Muscle layer of colon (tissue), 2 donors: ENCODE results near the gene ZNF385B.
"Not testable (repeated sequence)": the region's sequence is repeated elsewhere in the genome, so short reads cannot be mapped to it uniquely, and the experiment has no call there.

ENCODE experiments used
- H3K27ac ChIP-seq: one replicate; pipeline ENCODE4 v1.7.0; 2013; ENCODE audit warnings: low read depth, mild to moderate bottlenecking, low read length, moderate library complexity
- H3K27me3 ChIP-seq, 2 donors: one replicate each; pipeline ENCODE4 v1.7.0; 2013; ENCODE audit warnings: low read length in 2 of 2, mild to moderate bottlenecking in 2 of 2; ENCODE audit not compliant: insufficient read depth in 2 of 2, control insufficient read depth in 1 of 2
- H3K36me3 ChIP-seq: one replicate; pipeline ENCODE4 v1.7.0; 2013; ENCODE audit warnings: mild to moderate bottlenecking, low read length; ENCODE audit not compliant: insufficient read depth
- H3K4me1 ChIP-seq: one replicate; pipeline ENCODE4 v1.7.0; 2013; ENCODE audit warnings: mild to moderate bottlenecking, low read length; ENCODE audit not compliant: insufficient read depth
- H3K4me3 ChIP-seq, 2 donors: one replicate each; pipeline ENCODE4 v1.7.0; 2013; ENCODE audit warnings: low read length in 2 of 2, low read depth in 1 of 2, mild to moderate bottlenecking in 1 of 2, moderate library complexity in 1 of 2
- H3K9ac ChIP-seq: one replicate; pipeline ENCODE4 v1.7.0; 2013; ENCODE audit warnings: low read length
- H3K9me3 ChIP-seq: one replicate; pipeline ENCODE4 v1.7.0; 2013; ENCODE audit warnings: mild to moderate bottlenecking, low read length
- donor health status: abdominal sarcoma.
- donor health status: Adenocarcinoma of cecum.

The ZNF385B gene

DNA sequence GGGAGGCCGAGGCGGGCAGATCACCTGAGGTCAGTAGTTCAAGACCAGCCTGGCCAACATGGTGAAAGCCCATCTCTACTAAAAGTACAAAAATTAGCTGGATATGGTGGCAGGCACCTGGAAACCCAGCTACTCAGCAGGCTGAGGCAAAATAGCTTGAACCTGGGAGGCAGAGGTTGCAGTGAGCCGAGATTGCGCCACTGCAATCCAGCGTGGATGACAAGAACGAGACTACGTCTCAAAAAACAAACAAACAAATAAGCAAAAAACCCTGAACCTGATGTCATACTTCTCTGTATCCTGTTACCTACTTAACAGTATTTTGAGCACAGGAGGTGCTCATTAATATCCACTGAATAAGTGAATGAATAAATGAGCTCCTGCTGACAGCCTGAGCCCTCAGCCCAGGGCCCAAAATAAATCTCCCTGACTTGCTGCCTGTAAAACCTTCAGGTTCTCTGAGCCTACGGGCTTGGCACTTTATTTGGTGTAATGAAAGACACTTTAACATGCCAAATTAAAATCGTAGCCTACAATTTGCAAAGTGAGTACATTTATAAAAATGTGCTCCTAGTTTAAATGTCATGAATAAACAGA lies 215.1 kb downstream of the ZNF385B start:
- Histone ChIP-seq H3K9ac (no peak overlapping the region), H3K4me3 (no peak overlapping the region), H3K9me3 (no peaks in the 10 kb centered on the region), H3K27ac (no peak overlapping the region), H3K4me1 (no peaks in the 10 kb centered on the region), H3K36me3 (no peaks in the 10 kb centered on the region), H3K27me3 (no peaks in the 10 kb centered on the region)

GRCh38 chr2:179645047-179645446 lies 216.4 kb downstream of the ZNF385B start:
- H3K9ac ChIP-seq = no peak overlapping the region

GRCh38 chr2:179642462-179642861 lies 218.9 kb downstream of the ZNF385B start:
- H3K27me3 ChIP-seq = no peaks in the 10 kb centered on the region
- no peaks in the 10 kb centered on the region for H3K36me3 ChIP-seq
- H3K4me1 ChIP-seq = no peaks in the 10 kb centered on the region
- H3K4me3 ChIP-seq = no peak overlapping the region
- H3K9me3 ChIP-seq = no peaks in the 10 kb centered on the region
- no peak overlapping the region for H3K9ac ChIP-seq
- no peak overlapping the region for H3K27ac ChIP-seq

More at GRCh38 chr2:179645047-179645446, 216.4 kb downstream of the ZNF385B start:
- Histone ChIP-seq H3K9me3 (no peaks in the 10 kb centered on the region), H3K27ac (no peak overlapping the region), H3K4me3 (no peak overlapping the region), H3K4me1 (no peaks in the 10 kb centered on the region), H3K27me3 (no peaks in the 10 kb centered on the region), H3K36me3 (no peaks in the 10 kb centered on the region)

GRCh38 chr2:179636995-179637394 lies 224.4 kb downstream of the ZNF385B start:
- Histone ChIP-seq H3K9me3 (no peaks in the 10 kb centered on the region), H3K27me3 (no peaks in the 10 kb centered on the region)

GRCh38 chr2:179636100-179636980 lies 225.1 kb downstream of the ZNF385B start:
- H3K4me3 ChIP-seq = no peak overlapping the region
- H3K36me3 ChIP-seq = no peaks in the 10 kb centered on the region
- H3K27ac ChIP-seq = no peak overlapping the region
- H3K4me1 ChIP-seq = peaks cover 4% of the 10 kb centered on the region
- no peaks in the 10 kb centered on the region for H3K9me3 ChIP-seq
- H3K27me3 ChIP-seq = no peaks in the 10 kb centered on the region
- no peak overlapping the region for H3K9ac ChIP-seq

More at GRCh38 chr2:179636995-179637394, 224.4 kb downstream of the ZNF385B start:
- Histone ChIP-seq H3K4me3 (no peak overlapping the region), H3K9ac (no peak overlapping the region), H3K4me1 (peaks cover 4% of the 10 kb centered on the region), H3K27ac (no peak overlapping the region), H3K36me3 (no peaks in the 10 kb centered on the region)

- H3K4me1 ChIP-seq, H3K27ac ChIP-seq, H3K36me3 ChIP-seq, H3K9ac ChIP-seq, H3K4me3 ChIP-seq, H3K27me3 ChIP-seq, H3K9me3 ChIP-seq: not testable (repeated sequence)
These were observed 229.5 kb downstream of the ZNF385B start for GRCh38 chr2:179631769-179632385.

DNA sequence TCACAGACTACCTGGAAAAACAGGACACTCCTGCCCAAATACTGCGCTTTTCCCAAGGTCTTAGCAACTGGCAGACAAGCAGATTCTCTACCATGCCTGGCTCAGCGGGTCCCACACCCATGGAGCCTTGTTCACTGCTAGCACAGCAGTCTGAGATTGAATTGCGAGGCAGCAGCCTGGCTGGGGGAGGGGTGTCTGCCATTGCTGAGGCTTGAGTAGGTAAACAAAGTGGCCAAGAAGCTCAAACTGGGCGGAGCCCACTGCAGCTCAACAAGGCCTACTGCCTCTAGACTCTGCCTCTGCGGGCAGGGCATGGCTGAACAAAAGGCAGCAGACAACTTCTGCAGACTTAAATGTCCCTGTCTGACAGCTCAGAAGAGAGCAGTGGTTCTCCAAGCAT lies 231.6 kb downstream of the ZNF385B start:
- not testable (repeated sequence) for H3K9ac ChIP-seq, H3K9me3 ChIP-seq, H3K4me1 ChIP-seq, H3K36me3 ChIP-seq, H3K4me3 ChIP-seq, H3K27me3 ChIP-seq, H3K27ac ChIP-seq

DNA sequence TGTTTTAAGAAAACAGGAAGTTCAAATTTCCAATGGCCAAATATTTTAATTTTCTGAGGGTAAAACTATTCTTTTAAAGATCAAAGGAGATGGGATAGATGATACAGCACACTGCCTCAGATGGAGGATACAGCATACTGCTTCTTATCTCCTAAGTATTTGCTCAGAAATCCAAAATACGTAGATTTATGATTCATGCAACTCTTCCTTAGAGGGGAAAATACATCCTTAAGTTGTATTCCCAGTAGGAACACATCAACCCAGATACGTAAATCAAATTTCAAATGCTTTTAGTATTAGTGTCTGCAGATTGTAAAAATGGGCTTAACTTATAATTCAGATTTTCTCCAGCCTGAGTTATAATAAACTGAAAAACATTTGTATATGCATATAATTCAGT lies 235.2 kb downstream of the ZNF385B start:
- Histone ChIP-seq H3K9me3 (no peaks in the 10 kb centered on the region), H3K4me1 (no peaks in the 10 kb centered on the region), H3K9ac (no peak overlapping the region), H3K27me3 (no peaks in the 10 kb centered on the region), H3K4me3 (no peak overlapping the region), H3K36me3 (no peaks in the 10 kb centered on the region), H3K27ac (no peak overlapping the region)

DNA sequence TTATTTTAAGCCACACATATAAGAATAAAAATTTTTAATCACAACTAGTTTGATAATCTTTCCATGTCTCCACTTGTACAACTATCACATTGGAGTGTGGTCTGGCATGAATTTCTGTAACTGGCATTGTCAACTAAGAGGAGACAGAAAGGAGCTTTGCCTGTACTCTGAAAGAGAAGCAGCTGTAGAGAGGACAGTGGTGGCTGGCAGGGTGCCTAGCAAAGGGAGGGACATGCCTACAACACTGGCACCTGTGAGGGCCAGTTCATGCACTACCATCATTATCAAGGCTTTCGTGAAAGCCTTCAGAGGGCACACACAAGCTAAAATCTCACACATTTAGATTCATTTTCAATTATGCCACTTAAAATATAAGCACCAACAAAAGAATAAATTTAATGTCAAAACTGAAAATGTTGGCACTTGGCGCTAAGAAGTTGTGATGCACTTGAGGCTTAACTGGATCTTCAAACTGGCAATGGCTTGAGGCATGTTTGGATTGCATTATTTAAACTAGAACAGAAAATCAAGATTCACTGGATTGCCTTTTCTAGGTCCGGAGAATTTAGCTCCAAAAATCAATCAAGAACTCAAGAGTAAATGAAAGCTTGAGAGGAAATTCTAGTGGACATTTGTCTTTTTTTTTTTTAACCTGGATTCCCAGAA lies 238.6 kb downstream of the ZNF385B start:
- no peaks in the 10 kb centered on the region for H3K36me3 ChIP-seq
- no peak overlapping the region for H3K9ac ChIP-seq
- H3K27ac ChIP-seq = no peak overlapping the region
- no peak overlapping the region for H3K4me3 ChIP-seq
- no peaks in the 10 kb centered on the region for H3K4me1 ChIP-seq
- H3K27me3 ChIP-seq = no peaks in the 10 kb centered on the region
- H3K9me3 ChIP-seq = no peaks in the 10 kb centered on the region

- Histone ChIP-seq H3K27ac (no peak overlapping the region), H3K27me3 (no peaks in the 10 kb centered on the region), H3K9ac (no peak overlapping the region), H3K4me1 (no peaks in the 10 kb centered on the region), H3K9me3 (no peaks in the 10 kb centered on the region), H3K4me3 (no peak overlapping the region), H3K36me3 (no peaks in the 10 kb centered on the region)
These were observed 239.3 kb downstream of the ZNF385B start for GRCh38 chr2:179622112-179622511.

DNA sequence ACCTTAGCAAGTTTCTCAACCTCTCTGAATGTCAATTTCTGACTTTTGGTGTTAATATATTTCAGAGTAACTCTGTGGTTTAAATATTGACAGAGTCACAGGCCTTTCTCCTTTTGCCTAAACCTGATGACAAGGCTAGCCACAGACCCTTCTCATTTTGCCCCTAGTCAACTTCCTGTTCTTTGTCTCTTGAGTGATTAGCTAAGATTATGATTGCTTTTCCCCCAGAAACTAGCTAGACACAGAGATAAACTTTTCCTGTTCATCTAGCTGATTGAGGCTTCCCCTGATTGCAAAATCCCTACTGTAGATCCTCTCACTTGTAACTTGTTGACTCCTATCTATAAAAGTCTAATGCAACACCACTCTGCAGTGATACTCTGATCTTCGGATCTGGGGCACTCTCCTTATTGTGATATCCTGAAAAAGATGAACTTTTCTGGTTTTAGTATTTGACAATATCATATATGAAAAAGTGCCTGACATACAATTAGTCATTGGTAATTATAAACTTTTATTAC lies 241.4 kb downstream of the ZNF385B start:
- no peak overlapping the region for H3K27ac ChIP-seq
- no peak overlapping the region for H3K9ac ChIP-seq
- no peaks in the 10 kb centered on the region for H3K27me3 ChIP-seq
- no peaks in the 10 kb centered on the region for H3K4me1 ChIP-seq
- no peaks in the 10 kb centered on the region for H3K9me3 ChIP-seq
- H3K4me3 ChIP-seq = no peak overlapping the region
- no peaks in the 10 kb centered on the region for H3K36me3 ChIP-seq
